WTC11 (cell line): ENCODE results near the gene HOXC5. TPM values are rescaled to one million over a fixed set of nuclear protein-coding genes. Genes with fewer than 3 reads are reported as not detected.

Experiments
- ATAC-seq: fragments of 200-7000 bp; cut with Tn5 transposase; 2 replicates; pipeline ENCODE4 v1.10.0; 2021; ENCODE audit warnings: mild to moderate bottlenecking, moderate library complexity
- CTCF ChIA-PET: fragments of 300-600 bp; sonication (Branson Sonifier 250); formaldehyde crosslinking; loops from one replicate; lab custom pipeline; 2021; ENCODE audit warnings: antibody characterized with exemption; lab: Charles Lee
- POLR2A ChIA-PET: fragments of 350-600 bp; sonication (Branson Sonifier 250); formaldehyde crosslinking; loops from one replicate; lab custom pipeline; 2021; ENCODE audit warnings: antibody characterized with exemption; lab: Charles Lee
- DNase-seq: peaks from one replicate; pipeline ENCODE4 v3.0.0; 2021; ENCODE audit warnings: low spot score
- H3K27ac Mint-ChIP-seq: 2 replicates; pipeline ENCODE4 v1.8.0; 2021; ENCODE audit warnings: mixed read lengths
- H3K27me3 Mint-ChIP-seq: 2 replicates; pipeline ENCODE4 v1.8.0; 2021; ENCODE audit warnings: low read depth, mild to moderate bottlenecking, moderate library complexity, mixed read lengths
- H3K36me3 Mint-ChIP-seq: 2 replicates; pipeline ENCODE4 v1.8.0; 2021; ENCODE audit warnings: mixed read lengths
- H3K4me1 Mint-ChIP-seq: 2 replicates; pipeline ENCODE4 v1.8.0; 2022; ENCODE audit warnings: mixed read lengths
- H3K4me3 Mint-ChIP-seq: 2 replicates; pipeline ENCODE4 v1.8.0; 2021; ENCODE audit warnings: mild to moderate bottlenecking, moderate library complexity, mixed read lengths
- H3K9me3 Mint-ChIP-seq: 2 replicates; pipeline ENCODE4 v1.8.0; 2021; ENCODE audit warnings: mixed read lengths
- ATF2 ChIP-seq: sonication (generic); formaldehyde crosslinking; IDR thresholded peaks from 2 replicates; pipeline ENCODE4 v1.8.1; 2022; ENCODE audit warnings: low read depth, missing genetic modification reagents, borderline replicate concordance
- ATF6 ChIP-seq: sonication (generic); formaldehyde crosslinking; IDR thresholded peaks from 2 replicates; pipeline ENCODE4 v1.8.1; 2023; ENCODE audit warnings: mild to moderate bottlenecking, missing genetic modification reagents
- E2F1 ChIP-seq: sonication (generic); formaldehyde crosslinking; IDR thresholded peaks from 2 replicates; pipeline ENCODE4 v1.8.0; 2022; ENCODE audit warnings: mild to moderate bottlenecking, missing genetic modification reagents
- EMX1 ChIP-seq: fragments of 250-450 bp; sonication (Bioruptor Pico); IDR thresholded peaks from 2 replicates; pipeline ENCODE4 v1.8.0; 2021; ENCODE audit warnings: mild to moderate bottlenecking
- ETV6 ChIP-seq: sonication (generic); formaldehyde crosslinking; IDR thresholded peaks from 2 replicates; pipeline ENCODE4 v1.8.1; 2022; ENCODE audit warnings: mild to moderate bottlenecking, missing genetic modification reagents
- FOXP4 ChIP-seq: sonication (generic); formaldehyde crosslinking; IDR thresholded peaks from 2 replicates; pipeline ENCODE4 v1.8.0; 2022; ENCODE audit warnings: mild to moderate bottlenecking, missing genetic modification reagents
- GTF2I ChIP-seq: fragments of 250-450 bp; sonication (Bioruptor Pico); conservative IDR thresholded peaks from 2 replicates; pipeline ENCODE4 v1.4.0; 2021; ENCODE audit warnings: mild to moderate bottlenecking
- HMGXB4 ChIP-seq: sonication (generic); formaldehyde crosslinking; IDR thresholded peaks from 2 replicates; pipeline ENCODE4 v1.8.1; 2023; ENCODE audit warnings: mild to moderate bottlenecking, moderate library complexity, missing genetic modification reagents
- PRDM15 ChIP-seq: sonication (generic); formaldehyde crosslinking; IDR thresholded peaks from 2 replicates; pipeline ENCODE4 v1.8.0; 2022; ENCODE audit warnings: missing genetic modification reagents
- PRRX2 ChIP-seq: fragments of 250-450 bp; sonication (Bioruptor Pico); IDR thresholded peaks from 2 replicates; pipeline ENCODE4 v1.8.0; 2021; ENCODE audit warnings: mild to moderate bottlenecking
- USF2 ChIP-seq: sonication (generic); formaldehyde crosslinking; IDR thresholded peaks from 2 replicates; pipeline ENCODE4 v1.8.1; 2023; ENCODE audit warnings: mild to moderate bottlenecking, missing genetic modification reagents, moderate library complexity
- total RNA-seq: library from RNA; stranded (reverse); gene quantifications from 3 replicates; pipeline ENCODE4 v1.2.3, GENCODE V29; 2021

Gene HOXC5
- total RNA-seq, 1 experiment from 2014 or later, result not detected

GRCh38 chr12:53994009-53994263 is 38.9 kb upstream of the HOXC5 start (continued):
- TF ChIP-seq ATF6 (CRISPR knock-in tag) (no peak), HMGXB4 (CRISPR knock-in tag) (no peak), GTF2I (no peak), E2F1 (CRISPR knock-in tag) (no peak)

GRCh38 chr12:53994264-53995001 is 38.4 kb upstream of the HOXC5 start:
- TF ChIP-seq ATF2, result no peak
- no peak for TF ChIP-seq EMX1 (CRISPR knock-in tag)
- TF ChIP-seq PRDM15, result peak; percentile 63; the same call in 1 of the 2 replicates
- no peak for TF ChIP-seq USF2 (CRISPR knock-in tag)
- no peak for TF ChIP-seq FOXP4
- no peak for TF ChIP-seq PRRX2 (CRISPR knock-in tag)
- TF ChIP-seq ETV6 (CRISPR knock-in tag), result no peak
- Mint-ChIP-seq H3K27me3 (peaks cover 100% of the 10 kb centered on the region), H3K4me1 (peaks cover 38% of the 10 kb centered on the region), H3K27ac (no peak overlapping the region), H3K4me3 (peak overlapping the region; percentile 56), H3K36me3 (no peaks in the 10 kb centered on the region), H3K9me3 (no peaks in the 10 kb centered on the region)
- ATAC-seq (no peak; the same call in 1 of the 2 replicates), DNase-seq (no peak)
- POLR2A ChIA-PET, result interaction anchor here (0.9 kb wide), 1 partner anchor 23 kb away, joined by 3 read pairs; no protein-coding TSS in a partner anchor
- CTCF ChIA-PET, result interaction anchor here (0.6 to 2.1 kb wide), 10 partner anchors 8 to 248 kb away, joined by 3 to 10 read pairs (median 6); partner anchors contain the start of genes HOXC10 and HOXC5
